HCEC 1CT (cell line): ENCODE data around the gene CYP2B6.
"Not testable (repeated sequence)": the region's sequence is repeated elsewhere in the genome, so short reads cannot be mapped to it uniquely, and the experiment has no call there.

Source experiments
- DNase-seq: peaks from one replicate; pipeline ENCODE4 v3.0.0-alpha.2; 2017

Gene CYP2B6

GRCh38 chr19:41039806-41040205, 48.7 kb downstream of the CYP2B6 start:
- DNase-seq, result no peak

GRCh38 chr19:41045095-41045494, 54.0 kb downstream of the CYP2B6 start:
- not testable (repeated sequence) for DNase-seq

GRCh38 chr19:41050426-41050825, 59.3 kb downstream of the CYP2B6 start:
- no peak for DNase-seq

GRCh38 chr19:41052162-41052561, 61.1 kb downstream of the CYP2B6 start:
- not testable (repeated sequence) for DNase-seq

GRCh38 chr19:41053331-41053730, 62.2 kb downstream of the CYP2B6 start:
- DNase-seq, result not testable (repeated sequence)

GRCh38 chr19:41064974-41065569, 74.0 kb downstream of the CYP2B6 start:
- DNase-seq, result no peak
